CD4-positive, alpha-beta T cell treated with Interleukin-10 for 1 hour (primary cell): ENCODE measurements around the gene RETSAT.
A peak's percentile ranks its signal among the peaks of the same experiment; 100 is the strongest.
"Not testable (repeated sequence)": the region's sequence is repeated elsewhere in the genome, so short reads cannot be mapped to it uniquely, and the experiment has no call there.

Source experiments
- DNase-seq: peaks from one replicate; pipeline ENCODE4 v3.0.0-alpha.2; 2020

Gene RETSAT

GRCh38 chr2:85354286-85355072, at the start of gene RETSAT, which contains the start of gene ELMOD3:
Gene RETSAT, minus strand, starts transcription at chr2:85354528. Its CDS starts 21 bp downstream, at chr2:85354507.
Gene ELMOD3, plus strand, starts transcription at chr2:85354769. Its CDS starts 2,430 bp downstream, at chr2:85357199.
- peak; percentile 99 for DNase-seq

GRCh38 chr2:85401844-85402243, 47.5 kb upstream of the RETSAT start:
- no peak for DNase-seq

- no peak for DNase-seq
Observed at GRCh38 chr2:85401464-85401805, 47.1 kb upstream of the RETSAT start.

GRCh38 chr2:85400541-85401463, 46.5 kb upstream of the RETSAT start:
- DNase-seq, result no peak

- no peak for DNase-seq
Observed at GRCh38 chr2:85400023-85400422, 45.7 kb upstream of the RETSAT start.

GRCh38 chr2:85399183-85399455, 44.8 kb upstream of the RETSAT start:
- no peak for DNase-seq

- no peak for DNase-seq
Observed at GRCh38 chr2:85398426-85399182, 44.3 kb upstream of the RETSAT start.

- DNase-seq, result no peak
Observed at GRCh38 chr2:85397925-85398331, 43.6 kb upstream of the RETSAT start.

GRCh38 chr2:85396531-85397470, 42.5 kb upstream of the RETSAT start:
- DNase-seq, result no peak

GRCh38 chr2:85395912-85396475, 41.7 kb upstream of the RETSAT start:
- no peak for DNase-seq

GRCh38 chr2:85394976-85395375, 40.6 kb upstream of the RETSAT start:
- DNase-seq, result no peak

GRCh38 chr2:85394261-85394681, 39.9 kb upstream of the RETSAT start:
- DNase-seq, result no peak

GRCh38 chr2:85393836-85394235, 39.5 kb upstream of the RETSAT start:
- no peak for DNase-seq

- DNase-seq, result peak; percentile 73
Observed at GRCh38 chr2:85390941-85391669, 36.8 kb upstream of the RETSAT start.

- DNase-seq, result no peak
Observed at GRCh38 chr2:85388878-85389538, 34.7 kb upstream of the RETSAT start.

GRCh38 chr2:85387754-85388153, 33.4 kb upstream of the RETSAT start:
- DNase-seq, result no peak

- DNase-seq, result no peak
Observed at GRCh38 chr2:85385746-85386145, 31.4 kb upstream of the RETSAT start.

GRCh38 chr2:85383850-85384249, 29.5 kb upstream of the RETSAT start:
- no peak for DNase-seq

GRCh38 chr2:85383151-85383550, 28.8 kb upstream of the RETSAT start:
- not testable (repeated sequence) for DNase-seq

GRCh38 chr2:85380048-85380447, 25.7 kb upstream of the RETSAT start:
- no peak for DNase-seq

- no peak for DNase-seq
Observed at GRCh38 chr2:85378257-85378656, 23.9 kb upstream of the RETSAT start.
